Measurements from ENCODE around the gene AIFM2. TPM values are rescaled to one million over a fixed set of nuclear protein-coding genes. Genes with fewer than 3 reads are reported as not detected.

The AIFM2 gene
- total and polyA plus RNA-seq, 2 experiments from 2014 or later, result 5.4 to 6.6 TPM

GRCh38 chr10:70120417-70120816 is 12.2 kb downstream of the AIFM2 start:
- Histone ChIP-seq H3K36me3 (no peaks in the 10 kb centered on the region), H3K4me1 (ENCODE audit: low read depth) (no peaks in the 10 kb centered on the region), H3K9me3 (ENCODE audit: low read depth) (no peaks in the 10 kb centered on the region), H3K27me3 (no peaks in the 10 kb centered on the region), H3K4me3 (no peak overlapping the region), H3K27ac (no peak overlapping the region)
- no peak for DNase-seq (ENCODE audit: low read depth in 1 of 2, low spot score in 1 of 2)
- TF ChIP-seq, protein P1, sequence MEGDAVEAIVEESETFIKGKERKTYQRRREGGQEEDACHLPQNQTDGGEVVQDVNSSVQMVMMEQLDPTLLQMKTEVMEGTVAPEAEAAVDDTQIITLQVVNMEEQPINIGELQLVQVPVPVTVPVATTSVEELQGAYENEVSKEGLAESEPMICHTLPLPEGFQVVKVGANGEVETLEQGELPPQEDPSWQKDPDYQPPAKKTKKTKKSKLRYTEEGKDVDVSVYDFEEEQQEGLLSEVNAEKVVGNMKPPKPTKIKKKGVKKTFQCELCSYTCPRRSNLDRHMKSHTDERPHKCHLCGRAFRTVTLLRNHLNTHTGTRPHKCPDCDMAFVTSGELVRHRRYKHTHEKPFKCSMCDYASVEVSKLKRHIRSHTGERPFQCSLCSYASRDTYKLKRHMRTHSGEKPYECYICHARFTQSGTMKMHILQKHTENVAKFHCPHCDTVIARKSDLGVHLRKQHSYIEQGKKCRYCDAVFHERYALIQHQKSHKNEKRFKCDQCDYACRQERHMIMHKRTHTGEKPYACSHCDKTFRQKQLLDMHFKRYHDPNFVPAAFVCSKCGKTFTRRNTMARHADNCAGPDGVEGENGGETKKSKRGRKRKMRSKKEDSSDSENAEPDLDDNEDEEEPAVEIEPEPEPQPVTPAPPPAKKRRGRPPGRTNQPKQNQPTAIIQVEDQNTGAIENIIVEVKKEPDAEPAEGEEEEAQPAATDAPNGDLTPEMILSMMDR (IDR thresholded peaks at IDR 0.05; ENCODE audit: low read depth, low read length), result no peak

DNA sequence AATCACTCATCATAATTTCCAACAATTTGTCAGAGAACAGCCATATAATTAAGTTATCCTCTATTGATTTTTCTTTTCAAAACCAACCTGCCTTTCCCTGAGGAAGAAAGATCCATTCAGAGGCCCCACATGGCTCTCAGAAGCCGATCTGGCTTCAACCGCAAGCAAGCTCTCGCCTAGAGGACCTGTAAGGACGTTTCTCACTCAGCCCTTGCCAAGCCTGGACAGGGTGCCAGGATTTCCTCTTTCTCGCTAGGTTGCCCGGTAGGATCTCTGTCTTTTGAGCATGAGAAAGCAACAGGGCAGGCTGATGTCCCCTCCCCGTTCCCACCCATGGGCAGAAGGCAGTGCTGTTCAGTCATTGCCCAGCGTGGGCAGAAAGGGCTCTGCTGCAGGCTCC is 13.0 kb downstream of the AIFM2 start:
- Histone ChIP-seq H3K27me3 (no peaks in the 10 kb centered on the region), H3K4me1 (ENCODE audit: low read depth) (no peaks in the 10 kb centered on the region), H3K9me3 (ENCODE audit: low read depth) (no peaks in the 10 kb centered on the region), H3K36me3 (no peaks in the 10 kb centered on the region), H3K4me3 (no peak overlapping the region), H3K27ac (no peak overlapping the region)
- TF ChIP-seq, protein P1 (IDR thresholded peaks at IDR 0.05; ENCODE audit: low read depth, low read length), result no peak
- DNase-seq (ENCODE audit: low read depth in 1 of 2, low spot score in 1 of 2), result no peak

GRCh38 chr10:70119197-70119596 is 13.4 kb downstream of the AIFM2 start:
- Histone ChIP-seq H3K27me3 (no peaks in the 10 kb centered on the region), H3K4me1 (ENCODE audit: low read depth) (no peaks in the 10 kb centered on the region), H3K36me3 (no peaks in the 10 kb centered on the region), H3K4me3 (no peak overlapping the region), H3K9me3 (ENCODE audit: low read depth) (no peaks in the 10 kb centered on the region), H3K27ac (no peak overlapping the region)
- TF ChIP-seq, protein P1 (IDR thresholded peaks at IDR 0.05; ENCODE audit: low read depth, low read length), result no peak
- no peak for DNase-seq (ENCODE audit: low read depth in 1 of 2, low spot score in 1 of 2)

DNA sequence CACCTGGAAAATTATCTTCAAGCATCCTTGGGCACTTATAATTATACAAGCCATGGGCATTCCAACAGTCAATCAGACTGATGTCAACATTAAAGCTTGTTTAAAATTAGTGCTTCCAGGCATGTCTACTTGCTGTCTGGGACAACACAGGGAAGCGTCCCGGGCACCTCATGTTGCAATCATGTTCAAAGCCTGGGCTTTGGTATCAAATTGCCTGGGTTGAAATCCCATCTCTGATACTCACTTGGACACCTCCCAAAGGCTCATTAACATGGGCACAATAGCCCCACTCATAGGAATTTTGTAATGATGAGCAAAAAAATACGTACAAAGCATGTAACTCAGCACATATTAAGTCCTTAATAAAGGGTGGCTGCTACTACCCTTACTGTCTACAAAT is 14.4 kb downstream of the AIFM2 start:
- H3K27ac ChIP-seq, result no peak overlapping the region
- TF ChIP-seq, protein P1 (IDR thresholded peaks at IDR 0.05; ENCODE audit: low read depth, low read length), result no peak
- no peaks in the 10 kb centered on the region for H3K4me1 ChIP-seq (ENCODE audit: low read depth)
- H3K36me3 ChIP-seq, result no peaks in the 10 kb centered on the region
- no peaks in the 10 kb centered on the region for H3K9me3 ChIP-seq (ENCODE audit: low read depth)
- DNase-seq (ENCODE audit: low read depth in 1 of 2, low spot score in 1 of 2), result no peak
- no peak overlapping the region for H3K4me3 ChIP-seq
- no peaks in the 10 kb centered on the region for H3K27me3 ChIP-seq

DNA sequence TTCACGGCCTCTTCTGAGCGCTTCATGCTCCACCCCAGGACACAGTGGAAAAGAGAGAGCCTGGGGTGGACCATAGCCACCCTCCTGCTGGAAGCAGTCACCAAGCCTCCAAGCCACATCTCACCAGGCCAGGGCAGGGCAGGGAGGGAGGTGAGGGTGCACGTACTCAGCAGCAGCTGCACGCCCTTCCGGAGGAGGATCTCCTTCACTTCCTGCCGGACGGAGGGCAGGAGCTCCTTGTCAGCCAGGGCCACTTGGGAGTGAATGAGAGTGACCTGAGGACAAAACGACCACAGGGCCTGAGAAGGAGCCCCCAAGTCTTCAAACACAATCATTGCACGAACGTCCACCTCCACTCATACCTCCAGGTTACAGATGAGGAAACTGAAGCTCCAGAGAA is 15.0 kb downstream of the AIFM2 start:
- Histone ChIP-seq H3K27me3 (no peaks in the 10 kb centered on the region), H3K9me3 (ENCODE audit: low read depth) (no peaks in the 10 kb centered on the region), H3K4me3 (no peak overlapping the region), H3K27ac (no peak overlapping the region), H3K4me1 (ENCODE audit: low read depth) (no peaks in the 10 kb centered on the region), H3K36me3 (no peaks in the 10 kb centered on the region)
- TF ChIP-seq, protein P1 (IDR thresholded peaks at IDR 0.05; ENCODE audit: low read depth, low read length), result no peak
- no peak for DNase-seq (ENCODE audit: low read depth in 1 of 2, low spot score in 1 of 2)
